Measurements from ENCODE around the gene TBX18.
A peak's percentile ranks its signal among the peaks of the same experiment; 100 is the strongest.

The TBX18 gene

GRCh38 chr6:84687431-84687830, 77.0 kb downstream of the TBX18 start:
- TF ChIP-seq CTCF (IDR thresholded peaks at IDR 0.05; ENCODE audit: low read depth, low read length, missing control alignments) = no peak
- DNase-seq (ENCODE audit: low read depth) = no peak
- H3K4me3 ChIP-seq (ENCODE audit: low read depth, low read length) = no peak overlapping the region

- peak; percentile 8 for DNase-seq (ENCODE audit: low read depth)
- peak; percentile 62 for TF ChIP-seq CTCF (IDR thresholded peaks at IDR 0.05; ENCODE audit: low read depth, low read length, missing control alignments)
- no peak overlapping the region for H3K4me3 ChIP-seq (ENCODE audit: low read depth, low read length)
Observed at GRCh38 chr6:84685983-84686584, 78.3 kb downstream of the TBX18 start.

- no peak for DNase-seq (ENCODE audit: low read depth)
- no peak overlapping the region for H3K4me3 ChIP-seq (ENCODE audit: low read depth, low read length)
- no peak for TF ChIP-seq CTCF (IDR thresholded peaks at IDR 0.05; ENCODE audit: low read depth, low read length, missing control alignments)
Observed at GRCh38 chr6:84681693-84682326, 82.6 kb downstream of the TBX18 start.

GRCh38 chr6:84675651-84676050, 88.7 kb downstream of the TBX18 start:
- no peak for TF ChIP-seq CTCF (IDR thresholded peaks at IDR 0.05; ENCODE audit: low read depth, low read length, missing control alignments)
- DNase-seq (ENCODE audit: low read depth) = no peak
- H3K4me3 ChIP-seq (ENCODE audit: low read depth, low read length) = no peak overlapping the region

GRCh38 chr6:84674395-84674794, 90.0 kb downstream of the TBX18 start:
- no peak for TF ChIP-seq CTCF (IDR thresholded peaks at IDR 0.05; ENCODE audit: low read depth, low read length, missing control alignments)
- DNase-seq (ENCODE audit: low read depth) = no peak
- no peak overlapping the region for H3K4me3 ChIP-seq (ENCODE audit: low read depth, low read length)

- no peak overlapping the region for H3K4me3 ChIP-seq (ENCODE audit: low read depth, low read length)
- DNase-seq (ENCODE audit: low read depth) = no peak
- no peak for TF ChIP-seq CTCF (IDR thresholded peaks at IDR 0.05; ENCODE audit: low read depth, low read length, missing control alignments)
Observed at GRCh38 chr6:84671183-84671582, 93.2 kb downstream of the TBX18 start.

- DNase-seq (ENCODE audit: low read depth) = no peak
- no peak for TF ChIP-seq CTCF (IDR thresholded peaks at IDR 0.05; ENCODE audit: low read depth, low read length, missing control alignments)
- H3K4me3 ChIP-seq (ENCODE audit: low read depth, low read length) = no peak overlapping the region
Observed at GRCh38 chr6:84669945-84670344, 94.5 kb downstream of the TBX18 start.
